ENCODE measurements around the gene DNHD1.

Gene DNHD1

GRCh38 chr11:6538456-6538855 is 41.4 kb downstream of the DNHD1 start:
- DNase-seq (ENCODE audit: low spot score), result no peak

- DNase-seq (ENCODE audit: low spot score), result no peak
These were observed 41.9 kb downstream of the DNHD1 start for GRCh38 chr11:6538945-6539344.

- DNase-seq (ENCODE audit: low spot score), result no peak
These were observed 42.7 kb downstream of the DNHD1 start for GRCh38 chr11:6539748-6540268.

- no peak for DNase-seq (ENCODE audit: low spot score)
These were observed 44.3 kb downstream of the DNHD1 start for GRCh38 chr11:6541356-6541755.

GRCh38 chr11:6542727-6543126 is 45.6 kb downstream of the DNHD1 start:
- no peak for DNase-seq (ENCODE audit: low spot score)

- DNase-seq (ENCODE audit: low spot score), result no peak
These were observed 48.1 kb downstream of the DNHD1 start for GRCh38 chr11:6544921-6545850.

- no peak for DNase-seq (ENCODE audit: low spot score)
These were observed 49.0 kb downstream of the DNHD1 start for GRCh38 chr11:6545917-6546605.

- no peak for DNase-seq (ENCODE audit: low spot score)
These were observed 49.7 kb downstream of the DNHD1 start for GRCh38 chr11:6546735-6547134.

GRCh38 chr11:6547177-6547576 is 50.1 kb downstream of the DNHD1 start:
- DNase-seq (ENCODE audit: low spot score), result no peak

GRCh38 chr11:6548121-6548520 is 51.0 kb downstream of the DNHD1 start:
- no peak for DNase-seq (ENCODE audit: low spot score)

GRCh38 chr11:6548641-6549040 is 51.6 kb downstream of the DNHD1 start:
- DNase-seq (ENCODE audit: low spot score), result no peak

GRCh38 chr11:6553634-6554033 is 56.6 kb downstream of the DNHD1 start:
- no peak for DNase-seq (ENCODE audit: low spot score)

GRCh38 chr11:6554828-6555706 is 58.0 kb downstream of the DNHD1 start:
- DNase-seq (ENCODE audit: low spot score), result no peak

GRCh38 chr11:6556139-6556949 is 59.3 kb downstream of the DNHD1 start:
- no peak for DNase-seq (ENCODE audit: low spot score)

GRCh38 chr11:6557063-6557462 is 60.0 kb downstream of the DNHD1 start:
- no peak for DNase-seq (ENCODE audit: low spot score)

GRCh38 chr11:6557761-6558674 is 60.9 kb downstream of the DNHD1 start:
- DNase-seq (ENCODE audit: low spot score), result no peak

GRCh38 chr11:6559369-6559768 is 62.3 kb downstream of the DNHD1 start:
- DNase-seq (ENCODE audit: low spot score), result no peak

GRCh38 chr11:6561288-6561687 is 64.2 kb downstream of the DNHD1 start:
- DNase-seq (ENCODE audit: low spot score), result no peak

- no peak for DNase-seq (ENCODE audit: low spot score)
These were observed 66.1 kb downstream of the DNHD1 start for GRCh38 chr11:6563121-6563619.

- DNase-seq (ENCODE audit: low spot score), result no peak
These were observed 66.6 kb downstream of the DNHD1 start for GRCh38 chr11:6563667-6564066.
